ENCODE measurements around the gene SUMF1.

DNA sequence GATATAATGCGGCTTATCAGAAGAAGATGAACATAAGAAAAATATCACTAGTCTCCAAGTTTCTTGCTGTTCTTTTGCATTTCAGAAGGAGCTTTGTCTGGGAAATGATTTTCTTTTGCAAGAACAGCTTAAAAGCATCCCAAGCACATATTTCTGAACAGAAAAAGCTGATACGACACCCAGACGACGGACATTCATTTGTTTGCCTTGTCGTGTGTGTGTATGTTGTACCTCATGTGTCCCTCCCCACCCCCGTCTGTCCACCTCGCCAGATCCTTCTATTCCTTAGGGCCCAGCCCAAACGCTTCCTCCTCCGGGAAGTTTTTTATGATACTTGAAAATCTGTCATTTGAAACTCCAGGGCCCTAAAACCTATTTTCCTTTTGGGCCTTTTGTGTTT lies 34.9 kb upstream of the SUMF1 start:
- no peak for TF ChIP-seq POLR2A (IDR thresholded peaks at IDR 0.05; ENCODE audit: low read depth, low read length)
- TF ChIP-seq, protein P1, sequence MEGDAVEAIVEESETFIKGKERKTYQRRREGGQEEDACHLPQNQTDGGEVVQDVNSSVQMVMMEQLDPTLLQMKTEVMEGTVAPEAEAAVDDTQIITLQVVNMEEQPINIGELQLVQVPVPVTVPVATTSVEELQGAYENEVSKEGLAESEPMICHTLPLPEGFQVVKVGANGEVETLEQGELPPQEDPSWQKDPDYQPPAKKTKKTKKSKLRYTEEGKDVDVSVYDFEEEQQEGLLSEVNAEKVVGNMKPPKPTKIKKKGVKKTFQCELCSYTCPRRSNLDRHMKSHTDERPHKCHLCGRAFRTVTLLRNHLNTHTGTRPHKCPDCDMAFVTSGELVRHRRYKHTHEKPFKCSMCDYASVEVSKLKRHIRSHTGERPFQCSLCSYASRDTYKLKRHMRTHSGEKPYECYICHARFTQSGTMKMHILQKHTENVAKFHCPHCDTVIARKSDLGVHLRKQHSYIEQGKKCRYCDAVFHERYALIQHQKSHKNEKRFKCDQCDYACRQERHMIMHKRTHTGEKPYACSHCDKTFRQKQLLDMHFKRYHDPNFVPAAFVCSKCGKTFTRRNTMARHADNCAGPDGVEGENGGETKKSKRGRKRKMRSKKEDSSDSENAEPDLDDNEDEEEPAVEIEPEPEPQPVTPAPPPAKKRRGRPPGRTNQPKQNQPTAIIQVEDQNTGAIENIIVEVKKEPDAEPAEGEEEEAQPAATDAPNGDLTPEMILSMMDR (conservative IDR thresholded peaks at IDR 0.05; ENCODE audit: low read depth, low read length): no peak
- no peak for TF ChIP-seq RCOR1 (IDR thresholded peaks at IDR 0.05; ENCODE audit: insufficient replicate concordance, low read length)
- no peak for TF ChIP-seq RFX5 (IDR thresholded peaks at IDR 0.05; ENCODE audit: low read depth, low read length)
- no peak for TF ChIP-seq CHD1 (IDR thresholded peaks at IDR 0.05; ENCODE audit: low read depth, low read length)
- TF ChIP-seq CEBPB (IDR thresholded peaks at IDR 0.05; ENCODE audit: low read depth, low read length): no peak
